Left lung (tissue), 10 donors: ENCODE results near the gene GFOD2. TPM values are rescaled to one million over a fixed set of nuclear protein-coding genes. Genes with fewer than 3 reads are reported as not detected.

Experiments
- ATAC-seq: fragments of 200-7000 bp; cut with Tn5 transposase; one replicate; pipeline ENCODE4 v1.9.1; 2020; ENCODE audit warnings: moderate library complexity
- DNase-seq, 4 donors: peaks; one replicate each; pipeline ENCODE4 v3.0.0-alpha.2; 2013 to 2020
- H3K27ac ChIP-seq, 2 donors: fragments of 200-600 bp; sonication (generic) in 1 of 2; one replicate each; pipeline versions ENCODE4 v1.5.0 to v1.8.0; 2020 to 2021
- H3K27me3 ChIP-seq, 2 donors: fragments of 200-600 bp; sonication (generic) in 1 of 2; one replicate each; pipeline versions ENCODE4 v1.5.0 to v1.8.0; 2020 to 2021
- H3K36me3 ChIP-seq, 2 donors: fragments of 200-600 bp; sonication (generic) in 1 of 2; one replicate each; pipeline versions ENCODE4 v1.5.0 to v1.8.0; 2020 to 2021
- H3K4me1 ChIP-seq, 2 donors: fragments of 200-600 bp; one replicate each; pipeline ENCODE4 v1.8.0; 2021
- H3K4me3 ChIP-seq, 2 donors: fragments of 200-600 bp; sonication (generic) in 1 of 2; one replicate each; pipeline versions ENCODE4 v1.5.0 to v1.8.0; 2020 to 2021; ENCODE audit warnings: mild to moderate bottlenecking in 1 of 2
- H3K9me3 ChIP-seq, 2 donors: fragments of 200-600 bp; sonication (generic) in 1 of 2; one replicate each; pipeline versions ENCODE4 v1.5.0 to v1.8.0; 2020 to 2021
- CTCF ChIP-seq, 2 donors: fragments of 200-600 bp; sonication (generic) in 1 of 2; IDR thresholded peaks; one replicate each; pipeline versions ENCODE4 v1.5.0 to v1.8.0; 2021; ENCODE audit warnings: antibody characterized with exemption in 2 of 2
- intact Hi-C, 2 donors: fragments of 100-400 bp; cut with DNase I; formaldehyde crosslinking; loops; one replicate each; pipeline versions ENCODE4 v1.11.2 to v1.14.2; 2022
- polyA plus RNA-seq, 6 donors: library from polyadenylated mRNA; unstranded; fragments of 120-200 nt; gene quantifications; one replicate each; pipeline ENCODE4 v1.2.1, GENCODE V29; 2013; ENCODE audit not compliant: insufficient read length in 6 of 6
- total RNA-seq, 2 donors: library from RNA; stranded (reverse); fragmentation: NEBNext Ultra II Directional; extraction: Animal tissue kit (Norgen Biotek cat#: 25700); gene quantifications; one replicate each; pipeline ENCODE4 v1.2.1, GENCODE V29; 2021
- donor health status: DM: no; HTN: yes; CAD: no.
- donor health status: DM: no; HTN: no; CAD: no.

The GFOD2 gene
- total and polyA plus RNA-seq, 8 donors, result 13.7 to 39.5 (median 32.1) TPM

- H3K9me3 ChIP-seq, result no peaks in the 10 kb centered on the region
- H3K4me1 ChIP-seq, result peaks cover 0 to 33% of the 10 kb centered on the region in 2 donors
- no peak for TF ChIP-seq CTCF (IDR thresholded peaks at IDR 0.05)
- peaks cover 0 to 24% of the 10 kb centered on the region in 2 donors for H3K36me3 ChIP-seq
- ATAC-seq (no peak), DNase-seq (peak in 1 of 4 donors; percentile 35)
- H3K4me3 ChIP-seq, result no peak overlapping the region
- no peaks in the 10 kb centered on the region for H3K27me3 ChIP-seq
- intact Hi-C loops, result no loop called here
- peak overlapping the region; percentile 47 to 78 for H3K27ac ChIP-seq
These were observed 33.6 kb downstream of the GFOD2 start for GRCh38 chr16:67685388-67686112.

DNA sequence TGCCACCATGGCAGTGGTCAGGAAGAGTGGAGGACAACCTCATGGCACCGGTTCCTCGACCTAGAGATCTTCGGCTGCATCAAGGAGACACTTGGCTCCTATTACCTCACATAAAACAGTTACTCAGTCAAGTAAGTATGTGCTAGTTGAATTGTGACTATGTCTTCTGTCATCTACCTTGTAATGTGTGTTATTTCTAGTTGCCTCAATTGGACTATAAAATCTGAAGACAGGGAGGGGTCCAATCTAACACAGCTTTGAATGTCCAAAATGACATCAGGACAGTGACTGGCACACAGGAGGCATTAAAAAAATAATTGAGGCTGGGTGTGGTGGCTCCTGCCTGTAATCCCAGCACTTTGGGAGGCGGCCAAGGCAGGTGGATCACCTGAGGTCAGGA, 35.3 kb downstream of the GFOD2 start:
- TF ChIP-seq CTCF (IDR thresholded peaks at IDR 0.05), result no peak
- ATAC-seq (no peak), DNase-seq (no peak)
- peak overlapping the region in 1 of 2 donors; percentile 78 for H3K27ac ChIP-seq
- H3K36me3 ChIP-seq, result peaks cover 0 to 24% of the 10 kb centered on the region in 2 donors
- H3K27me3 ChIP-seq, result no peaks in the 10 kb centered on the region
- intact Hi-C loops, result no loop called here
- peaks cover 0 to 27% of the 10 kb centered on the region in 2 donors for H3K4me1 ChIP-seq
- H3K9me3 ChIP-seq, result no peaks in the 10 kb centered on the region
- H3K4me3 ChIP-seq, result no peak overlapping the region

GRCh38 chr16:67679935-67680897, 38.9 kb downstream of the GFOD2 start:
- no peak overlapping the region for H3K4me3 ChIP-seq
- H3K4me1 ChIP-seq, result peaks cover 0 to 29% of the 10 kb centered on the region in 2 donors
- no peak for TF ChIP-seq CTCF (IDR thresholded peaks at IDR 0.05)
- H3K9me3 ChIP-seq, result no peaks in the 10 kb centered on the region
- ATAC-seq (no peak), DNase-seq (no peak)
- no peaks in the 10 kb centered on the region for H3K27me3 ChIP-seq
- H3K36me3 ChIP-seq, result peaks cover 0 to 37% of the 10 kb centered on the region in 2 donors
- no peak overlapping the region for H3K27ac ChIP-seq
- intact Hi-C loops, result loop anchor here in 1 of 2 donors (10.0 kb wide), 2 partner anchors 145 to 245 kb away; no protein-coding TSS in a partner anchor

DNA sequence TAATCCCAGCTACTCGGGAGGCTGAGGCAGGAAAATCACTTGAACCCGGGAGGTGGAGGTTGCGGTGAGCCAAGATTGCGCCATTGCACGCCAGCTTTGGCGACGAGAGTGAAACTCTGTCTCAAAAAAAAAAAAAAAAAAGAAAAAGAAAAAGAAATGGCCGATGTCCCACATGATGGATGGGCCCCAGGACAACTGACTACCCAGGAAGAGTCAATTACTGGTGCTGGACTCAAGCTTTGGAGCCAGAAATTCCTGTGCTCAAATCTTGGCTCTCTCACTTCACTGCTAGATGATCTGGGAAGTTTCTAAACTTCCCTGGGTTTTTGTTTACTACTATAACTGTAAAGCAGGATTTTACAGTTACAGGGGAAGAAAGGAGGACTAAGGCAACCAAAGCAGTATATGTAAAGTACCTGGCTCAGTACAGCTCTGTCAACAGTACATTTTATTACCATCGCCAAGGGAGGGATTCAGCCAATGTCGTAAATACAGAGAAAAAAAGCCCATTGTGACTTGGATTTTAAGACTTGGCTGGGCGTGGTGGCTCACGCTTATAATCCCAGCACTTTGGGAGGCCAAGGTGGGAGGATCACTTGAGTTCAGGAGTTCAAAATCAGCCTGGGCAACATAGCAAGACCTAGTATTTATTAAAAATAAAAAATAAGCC, 40.6 kb downstream of the GFOD2 start:
- intact Hi-C loops, result loop anchor here in 1 of 2 donors (10.0 kb wide), 2 partner anchors 146 to 246 kb away; no protein-coding TSS in a partner anchor
- ATAC-seq (no peak), DNase-seq (no peak)
- H3K27me3 ChIP-seq, result no peaks in the 10 kb centered on the region
- TF ChIP-seq CTCF (IDR thresholded peaks at IDR 0.05), result no peak
- peaks cover 0 to 29% of the 10 kb centered on the region in 2 donors for H3K36me3 ChIP-seq
- no peak overlapping the region for H3K4me3 ChIP-seq
- peaks cover 15 to 36% of the 10 kb centered on the region in 2 donors for H3K4me1 ChIP-seq
- H3K27ac ChIP-seq, result no peak overlapping the region
- no peaks in the 10 kb centered on the region for H3K9me3 ChIP-seq
